Breast epithelium (tissue), 4 donors: ENCODE results near the gene KCNH2. TPM values are rescaled to one million over a fixed set of nuclear protein-coding genes. Genes with fewer than 3 reads are reported as not detected.

Source experiments
- DNase-seq, 2 donors: peaks; one replicate each; pipeline ENCODE4 v3.0.0-alpha.2; 2019; ENCODE audit warnings: low spot score in 2 of 2
- H3K27ac ChIP-seq, 2 donors: fragments of 200-600 bp; sonication (generic) in 1 of 2; one replicate each; pipeline ENCODE4 v1.5.1; 2016 to 2019; ENCODE audit warnings: mild to moderate bottlenecking in 1 of 2
- H3K27me3 ChIP-seq, 2 donors: fragments of 200-600 bp; sonication (generic) in 1 of 2; one replicate each; pipeline versions ENCODE4 v1.5.1 to v1.6.0; 2017 to 2019; ENCODE audit warnings: control low read depth in 1 of 2, mild to moderate bottlenecking in 1 of 2
- H3K36me3 ChIP-seq: fragments of 200-600 bp; one replicate; pipeline ENCODE4 v1.5.1; 2019
- H3K4me1 ChIP-seq, 2 donors: fragments of 200-600 bp; sonication (generic); one replicate each; pipeline ENCODE4 v1.5.1; 2016 to 2019; ENCODE audit warnings: control low read depth in 1 of 2
- H3K4me3 ChIP-seq, 3 donors: fragments of 200-600 bp; sonication (generic); 1 replicate in 2 of 3; 2 replicates in 1 of 3; pipeline ENCODE4 v1.5.1; 2016 to 2019; ENCODE audit warnings: mild to moderate bottlenecking in 3 of 3, moderate library complexity in 2 of 3
- H3K9me3 ChIP-seq, 2 donors: fragments of 200-600 bp; sonication (generic) in 1 of 2; one replicate each; pipeline ENCODE4 v1.5.1; 2016 to 2019; ENCODE audit warnings: control low read depth in 1 of 2
- CTCF ChIP-seq, 3 donors: fragments of 450-650 bp; IDR thresholded peaks; one replicate each; pipeline ENCODE4 v1.5.1; 2016 to 2017; ENCODE audit warnings: antibody characterized with exemption in 3 of 3, mild to moderate bottlenecking in 3 of 3, moderate library complexity in 3 of 3
- POLR2A ChIP-seq: fragments of 450-650 bp; IDR thresholded peaks from one replicate; pipeline ENCODE4 v1.6.1; 2016; ENCODE audit warnings: antibody characterized with exemption, mild to moderate bottlenecking, moderate library complexity
- POLR2AphosphoS5 ChIP-seq, 3 donors: sonication (generic); formaldehyde crosslinking; IDR thresholded peaks; one replicate each; pipeline ENCODE4 v1.6.1; 2017; ENCODE audit warnings: antibody characterized with exemption in 3 of 3
- intact Hi-C: fragments of 100-400 bp; cut with DNase I; formaldehyde crosslinking; loops from one replicate; pipeline ENCODE4 v1.15.1; 2023; ENCODE audit warnings: low total_unique reads
- total RNA-seq, 3 donors: library from RNA; depleted of rRNA; stranded (reverse); fragments of >200 nt; gene quantifications; one replicate each; pipeline ENCODE4 v1.1.0, GENCODE V29; 2016

KCNH2 gene
- total RNA-seq, 3 donors from 2014 or later, result under 0.01 to 0.29 (median 0.16) TPM

DNA sequence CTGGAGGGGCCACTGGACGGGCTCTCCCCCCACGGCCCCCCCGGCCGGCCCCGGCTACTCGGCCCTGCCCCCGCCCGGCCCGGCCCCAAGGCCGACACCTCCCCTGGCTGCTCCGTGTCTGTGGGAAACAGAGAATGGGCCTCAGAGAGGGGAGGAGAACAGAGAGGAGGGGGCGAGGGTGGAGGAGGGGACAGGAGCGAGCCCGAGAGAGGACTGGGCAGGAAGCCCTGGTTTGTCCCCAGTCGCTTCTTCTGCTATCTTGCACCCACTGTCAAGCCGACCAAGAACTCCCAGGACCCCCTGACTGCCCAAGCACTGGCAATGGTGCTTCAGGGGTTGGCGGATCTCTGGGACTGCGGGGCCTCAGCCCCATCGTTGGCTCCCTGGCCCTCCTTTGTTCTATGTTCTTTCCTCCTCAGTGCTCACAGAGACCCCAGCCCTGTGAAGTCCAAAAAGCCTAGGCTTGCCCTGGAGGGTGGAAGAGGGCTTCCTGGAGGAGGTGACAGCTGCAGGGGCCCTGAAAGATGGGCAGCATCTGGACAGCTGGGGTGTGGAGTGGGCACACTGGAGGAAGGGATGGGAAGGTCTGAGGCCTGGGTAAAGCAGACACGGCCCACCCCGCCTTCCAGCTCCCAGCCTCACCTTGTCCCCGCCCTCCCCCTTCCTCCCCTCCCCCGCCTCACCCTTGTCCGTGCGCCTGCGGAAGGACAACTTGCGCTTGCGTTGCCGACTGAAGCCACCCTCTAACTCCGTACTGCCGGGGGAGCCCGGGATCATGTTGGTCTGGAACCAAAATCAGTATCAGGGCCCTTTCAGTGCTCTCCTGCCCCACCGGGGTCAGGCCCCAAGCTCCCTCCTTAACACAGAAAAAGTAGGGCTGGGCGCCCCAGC is 30.1 kb downstream of the KCNH2 start:
- TF ChIP-seq POLR2A (no peak), CTCF (IDR thresholded peaks at IDR 0.05) (no peak), POLR2AphosphoS5 (IDR thresholded peaks at IDR 0.05) (no peak)
- peak in 1 of 2 donors; percentile 36 for DNase-seq
- Histone ChIP-seq H3K36me3 (no peaks in the 10 kb centered on the region), H3K27me3 (peaks cover 0 to 21% of the 10 kb centered on the region in 2 donors), H3K4me1 (no peaks in the 10 kb centered on the region), H3K9me3 (no peaks in the 10 kb centered on the region), H3K4me3 (no peak overlapping the region), H3K27ac (no peak overlapping the region)
- intact Hi-C loops, result no loop called here

GRCh38 chr7:150947241-150947745 is 30.8 kb downstream of the KCNH2 start:
- TF ChIP-seq CTCF (IDR thresholded peaks at IDR 0.05), result no peak
- no peak for TF ChIP-seq POLR2A
- no peak for TF ChIP-seq POLR2AphosphoS5 (IDR thresholded peaks at IDR 0.05)
- peak in 1 of 2 donors; percentile 45 for DNase-seq
- Histone ChIP-seq H3K9me3 (no peaks in the 10 kb centered on the region), H3K27ac (no peak overlapping the region), H3K4me1 (no peaks in the 10 kb centered on the region), H3K27me3 (peaks cover 0 to 21% of the 10 kb centered on the region in 2 donors), H3K4me3 (no peak overlapping the region), H3K36me3 (no peaks in the 10 kb centered on the region)
- intact Hi-C loops, result no loop called here

- TF ChIP-seq POLR2A, result no peak
- no peak for TF ChIP-seq CTCF (IDR thresholded peaks at IDR 0.05)
- no peak for TF ChIP-seq POLR2AphosphoS5 (IDR thresholded peaks at IDR 0.05)
- H3K4me3 ChIP-seq, result no peak overlapping the region
- no peak overlapping the region for H3K27ac ChIP-seq
- peak in 1 of 2 donors; percentile 48 for DNase-seq
- no peaks in the 10 kb centered on the region for H3K4me1 ChIP-seq
- H3K9me3 ChIP-seq, result no peaks in the 10 kb centered on the region
- intact Hi-C loops, result no loop called here
- H3K27me3 ChIP-seq, result peaks cover 0 to 21% of the 10 kb centered on the region in 2 donors
- H3K36me3 ChIP-seq, result no peaks in the 10 kb centered on the region
Measured at GRCh38 chr7:150946421-150947240, 31.5 kb downstream of the KCNH2 start.

GRCh38 chr7:150945853-150946420 is 32.2 kb downstream of the KCNH2 start:
- Histone ChIP-seq H3K4me3 (no peak overlapping the region), H3K27ac (peak overlapping the region in 1 of 2 donors; percentile 55), H3K36me3 (no peaks in the 10 kb centered on the region), H3K27me3 (peaks cover 0 to 21% of the 10 kb centered on the region in 2 donors), H3K4me1 (no peaks in the 10 kb centered on the region), H3K9me3 (no peaks in the 10 kb centered on the region)
- intact Hi-C loops, result no loop called here
- TF ChIP-seq POLR2AphosphoS5 (IDR thresholded peaks at IDR 0.05) (no peak), CTCF (IDR thresholded peaks at IDR 0.05) (no peak), POLR2A (no peak)
- DNase-seq, result peak; percentile 51 to 75
